ENCODE results near the gene RBM34. TPM values are rescaled to one million over a fixed set of nuclear protein-coding genes. Genes with fewer than 3 reads are reported as not detected.

The RBM34 gene
- total RNA-seq, 1 donor from 2014 or later = 68.4 TPM

DNA sequence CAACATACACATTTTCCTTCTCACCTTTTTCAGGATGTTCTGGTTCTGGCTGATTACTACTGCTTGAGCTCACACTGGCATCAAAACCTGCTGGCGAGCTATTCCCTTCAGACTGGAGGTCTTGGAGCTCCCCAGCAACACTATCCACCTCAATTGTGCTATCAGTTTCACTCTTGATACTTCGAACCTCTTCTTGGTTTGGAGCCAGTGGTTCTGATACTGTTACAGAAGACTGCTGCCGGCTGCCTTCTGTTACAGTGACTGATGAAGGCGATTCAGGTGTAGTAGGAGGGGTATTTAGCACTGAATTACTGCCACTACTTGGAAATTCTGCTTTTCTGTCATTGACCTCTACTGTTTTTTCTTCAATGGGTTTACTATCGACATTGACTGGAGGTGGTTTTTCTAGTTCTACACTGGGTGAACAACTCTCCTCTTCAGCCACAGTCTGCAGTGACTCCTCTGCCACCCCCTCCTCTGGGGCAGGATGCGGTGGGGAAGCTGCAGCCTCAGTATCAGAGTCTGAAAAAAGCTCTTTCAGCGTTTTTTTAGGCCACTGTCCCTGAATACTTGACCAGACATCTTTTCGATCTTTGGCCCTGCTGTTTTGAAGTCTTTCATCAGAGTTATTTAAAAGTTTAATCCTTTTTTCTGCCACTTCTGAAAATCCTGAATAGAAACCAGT is 20.7 kb upstream of the RBM34 start:
- Mint-ChIP-seq H3K4me1 (ENCODE audit: low read depth) (no peaks in the 10 kb centered on the region), H3K36me3 (ENCODE audit: insufficient read depth) (peaks cover 20% of the 10 kb centered on the region), H3K9me3 (ENCODE audit: low read depth) (no peaks in the 10 kb centered on the region), H3K4me3 (ENCODE audit: low read depth) (no peak overlapping the region), H3K27me3 (no peaks in the 10 kb centered on the region), H3K27ac (no peak overlapping the region)
- TF ChIP-seq, protein P1, sequence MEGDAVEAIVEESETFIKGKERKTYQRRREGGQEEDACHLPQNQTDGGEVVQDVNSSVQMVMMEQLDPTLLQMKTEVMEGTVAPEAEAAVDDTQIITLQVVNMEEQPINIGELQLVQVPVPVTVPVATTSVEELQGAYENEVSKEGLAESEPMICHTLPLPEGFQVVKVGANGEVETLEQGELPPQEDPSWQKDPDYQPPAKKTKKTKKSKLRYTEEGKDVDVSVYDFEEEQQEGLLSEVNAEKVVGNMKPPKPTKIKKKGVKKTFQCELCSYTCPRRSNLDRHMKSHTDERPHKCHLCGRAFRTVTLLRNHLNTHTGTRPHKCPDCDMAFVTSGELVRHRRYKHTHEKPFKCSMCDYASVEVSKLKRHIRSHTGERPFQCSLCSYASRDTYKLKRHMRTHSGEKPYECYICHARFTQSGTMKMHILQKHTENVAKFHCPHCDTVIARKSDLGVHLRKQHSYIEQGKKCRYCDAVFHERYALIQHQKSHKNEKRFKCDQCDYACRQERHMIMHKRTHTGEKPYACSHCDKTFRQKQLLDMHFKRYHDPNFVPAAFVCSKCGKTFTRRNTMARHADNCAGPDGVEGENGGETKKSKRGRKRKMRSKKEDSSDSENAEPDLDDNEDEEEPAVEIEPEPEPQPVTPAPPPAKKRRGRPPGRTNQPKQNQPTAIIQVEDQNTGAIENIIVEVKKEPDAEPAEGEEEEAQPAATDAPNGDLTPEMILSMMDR (IDR thresholded peaks at IDR 0.05; ENCODE audit: unreplicated experiment) = no peak
- no peak for DNase-seq (ENCODE audit: low spot score, unreplicated experiment)

GRCh38 chr1:235180916-235181460 is 19.9 kb upstream of the RBM34 start:
- peaks cover 22% of the 10 kb centered on the region for H3K36me3 Mint-ChIP-seq (ENCODE audit: insufficient read depth)
- DNase-seq (ENCODE audit: low spot score, unreplicated experiment) = no peak
- H3K27ac Mint-ChIP-seq = no peak overlapping the region
- TF ChIP-seq, protein P1 (IDR thresholded peaks at IDR 0.05; ENCODE audit: unreplicated experiment) = no peak
- no peaks in the 10 kb centered on the region for H3K9me3 Mint-ChIP-seq (ENCODE audit: low read depth)
- H3K27me3 Mint-ChIP-seq = no peaks in the 10 kb centered on the region
- H3K4me1 Mint-ChIP-seq (ENCODE audit: low read depth) = no peaks in the 10 kb centered on the region
- H3K4me3 Mint-ChIP-seq (ENCODE audit: low read depth) = no peak overlapping the region

GRCh38 chr1:235176486-235176885 is 15.4 kb upstream of the RBM34 start:
- Mint-ChIP-seq H3K4me1 (ENCODE audit: low read depth) (no peaks in the 10 kb centered on the region), H3K27ac (no peak overlapping the region), H3K27me3 (no peaks in the 10 kb centered on the region), H3K36me3 (ENCODE audit: insufficient read depth) (peaks cover 29% of the 10 kb centered on the region), H3K4me3 (ENCODE audit: low read depth) (no peak overlapping the region), H3K9me3 (ENCODE audit: low read depth) (no peaks in the 10 kb centered on the region)
- TF ChIP-seq, protein P1 (IDR thresholded peaks at IDR 0.05; ENCODE audit: unreplicated experiment) = no peak
- DNase-seq (ENCODE audit: low spot score, unreplicated experiment) = no peak

DNA sequence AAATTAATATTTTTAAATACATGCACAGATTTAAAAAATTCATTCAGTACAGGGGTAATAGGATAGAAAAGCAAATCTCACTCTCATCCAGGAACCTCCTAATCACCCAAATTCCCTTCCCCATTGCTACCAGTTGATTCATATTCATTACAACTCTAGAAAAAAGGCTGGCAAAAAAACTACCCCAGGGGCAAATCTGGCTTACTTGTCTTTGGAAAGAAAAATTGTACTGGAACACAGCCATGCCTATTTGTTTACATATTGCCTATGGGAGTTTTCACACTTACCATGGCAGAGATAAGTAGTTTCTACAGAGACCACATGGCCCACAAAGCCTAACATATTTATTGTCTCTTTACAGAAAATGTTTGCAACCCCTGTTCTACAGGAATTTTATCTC is 8.9 kb upstream of the RBM34 start:
- Mint-ChIP-seq H3K9me3 (ENCODE audit: low read depth) (no peaks in the 10 kb centered on the region), H3K27me3 (no peaks in the 10 kb centered on the region), H3K36me3 (ENCODE audit: insufficient read depth) (peaks cover 24% of the 10 kb centered on the region), H3K4me3 (ENCODE audit: low read depth) (no peak overlapping the region), H3K4me1 (ENCODE audit: low read depth) (no peaks in the 10 kb centered on the region), H3K27ac (no peak overlapping the region)
- no peak for DNase-seq (ENCODE audit: low spot score, unreplicated experiment)
- TF ChIP-seq, protein P1 (IDR thresholded peaks at IDR 0.05; ENCODE audit: unreplicated experiment) = no peak

DNA sequence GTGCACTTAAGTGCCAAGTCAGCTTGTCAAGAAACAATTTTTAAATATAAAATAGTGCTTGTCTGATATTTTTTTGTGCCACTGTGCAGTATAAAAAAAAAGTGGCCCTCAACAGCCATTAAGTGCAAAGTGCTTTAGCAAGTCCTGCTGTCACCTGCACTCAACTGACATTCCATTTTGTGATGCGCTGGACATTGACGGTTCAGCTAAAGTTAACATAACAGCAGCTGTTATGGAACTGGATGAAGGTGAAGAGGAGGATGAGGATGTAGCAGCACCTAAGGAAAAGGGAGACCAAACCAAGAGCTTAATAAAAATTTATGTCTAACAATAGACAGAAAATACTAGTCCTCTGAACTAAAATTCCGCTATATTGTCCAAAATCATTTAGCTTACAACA is 7.3 kb upstream of the RBM34 start:
- TF ChIP-seq, protein P1 (IDR thresholded peaks at IDR 0.05; ENCODE audit: unreplicated experiment) = no peak
- Mint-ChIP-seq H3K27ac (peak overlapping the region; percentile 71), H3K27me3 (no peaks in the 10 kb centered on the region)

More for the DNA sequence above, 7.3 kb upstream of the RBM34 start:
- no peak for DNase-seq (ENCODE audit: low spot score, unreplicated experiment)
- Mint-ChIP-seq H3K4me3 (ENCODE audit: low read depth) (no peak overlapping the region), H3K36me3 (ENCODE audit: insufficient read depth) (peaks cover 18% of the 10 kb centered on the region), H3K4me1 (ENCODE audit: low read depth) (no peaks in the 10 kb centered on the region), H3K9me3 (ENCODE audit: low read depth) (no peaks in the 10 kb centered on the region)
